Neural cell (in vitro differentiated cells): ENCODE data around the gene KLRD1. TPM values are rescaled to one million over a fixed set of nuclear protein-coding genes. Genes with fewer than 3 reads are reported as not detected.
"Not testable (repeated sequence)": the region's sequence is repeated elsewhere in the genome, so short reads cannot be mapped to it uniquely, and the experiment has no call there.

Experiments
- H2AFZ ChIP-seq: fragments of 200-600, 300-800 bp; sonication (generic), shearing (Covaris generic); 2 replicates; pipeline ENCODE4 v1.6.0; 2014; ENCODE audit warnings: low read depth, mild to moderate bottlenecking, antibody characterized with exemption, low read length, moderate library complexity
- H3F3A ChIP-seq: fragments of 200-600 bp; shearing (Covaris generic); 2 replicates; pipeline ENCODE4 v1.6.1; 2016; ENCODE audit warnings: mild to moderate bottlenecking, moderate library complexity, mixed read lengths, antibody characterized with exemption, low read length; ENCODE audit not compliant: insufficient read depth, poor library complexity, severe bottlenecking
- H3K27ac ChIP-seq: fragments of 200-600, 300-800 bp; sonication (generic), shearing (Covaris generic); 2 replicates; pipeline ENCODE4 v1.5.1; 2014; ENCODE audit warnings: mild to moderate bottlenecking, low read length, moderate library complexity
- H3K27me3 ChIP-seq: fragments of 300-800, 200-600 bp; sonication (generic), shearing (Covaris generic); 2 replicates; pipeline ENCODE4 v1.6.0; 2014; ENCODE audit warnings: mild to moderate bottlenecking, low read depth, low read length, moderate library complexity; ENCODE audit not compliant: insufficient read depth
- H3K36me3 ChIP-seq: fragments of 300-800, 200-600 bp; sonication (generic), shearing (Covaris generic); 2 replicates; pipeline ENCODE4 v1.5.1; 2014; ENCODE audit warnings: mild to moderate bottlenecking, antibody characterized with exemption, low read length, moderate library complexity; ENCODE audit not compliant: insufficient read depth
- H3K4me2 ChIP-seq: fragments of 300-800, 200-600 bp; sonication (generic), shearing (Covaris generic); 2 replicates; pipeline ENCODE4 v1.6.0; 2014; ENCODE audit warnings: mild to moderate bottlenecking, low read length
- H3K4me3 ChIP-seq: fragments of 300-800, 200-600 bp; sonication (generic), shearing (Covaris generic); 2 replicates; pipeline ENCODE4 v1.5.1; 2014; ENCODE audit warnings: mild to moderate bottlenecking, low read length, moderate library complexity
- H3K79me2 ChIP-seq: fragments of 200-600 bp; shearing (Covaris generic); replicated peaks from 2 replicates; pipeline ENCODE4 v1.6.0; 2014; ENCODE audit warnings: mild to moderate bottlenecking, low read length, moderate library complexity; ENCODE audit not compliant: insufficient read depth
- H3K9ac ChIP-seq: fragments of 300-800, 200-600 bp; sonication (generic), shearing (Covaris generic); 2 replicates; pipeline ENCODE4 v1.6.1; 2016; ENCODE audit warnings: mild to moderate bottlenecking, low read length, mixed read lengths
- H3K9me2 ChIP-seq: fragments of 200-600 bp; shearing (Covaris generic); 2 replicates; pipeline ENCODE4 v1.6.1; 2016; ENCODE audit warnings: mild to moderate bottlenecking, low read length, mixed read lengths; ENCODE audit not compliant: insufficient read depth
- H3K9me3 ChIP-seq: fragments of 200-600, 300-800 bp; sonication (generic), shearing (Covaris generic); 2 replicates; pipeline ENCODE4 v1.6.1; 2016; ENCODE audit warnings: mild to moderate bottlenecking, mixed run types, low read length, moderate library complexity, mixed read lengths
- H4K20me1 ChIP-seq: fragments of 200-600 bp; shearing (Covaris generic); 2 replicates; pipeline ENCODE4 v1.6.1; 2016; ENCODE audit warnings: mild to moderate bottlenecking, mixed run types; ENCODE audit not compliant: insufficient read depth
- EP300 ChIP-seq: fragments of 450-650 bp; conservative IDR thresholded peaks from 2 replicates; pipeline ENCODE4 v1.6.1; 2014; ENCODE audit warnings: antibody characterized with exemption, mild to moderate bottlenecking, moderate library complexity; ENCODE audit not compliant: poor library complexity, severe bottlenecking
- EZH2 ChIP-seq: fragments of 200-600, 300-800 bp; shearing (Covaris generic), sonication (generic); IDR thresholded peaks from 2 replicates; pipeline ENCODE4 v1.6.1; 2014; ENCODE audit warnings: antibody characterized with exemption, low read length, borderline replicate concordance, mild to moderate bottlenecking; ENCODE audit not compliant: insufficient read depth, poor library complexity, severe bottlenecking
- MXI1 ChIP-seq: fragments of 450-650 bp; conservative IDR thresholded peaks from 2 replicates; pipeline ENCODE4 v1.6.1; 2014; ENCODE audit warnings: antibody characterized with exemption, mild to moderate bottlenecking; ENCODE audit not compliant: poor library complexity, severe bottlenecking
- POLR2AphosphoS5 ChIP-seq: IDR thresholded peaks from 2 replicates; pipeline ENCODE4 v1.6.1; 2012
- RAD21 ChIP-seq: fragments of 450-650 bp; conservative IDR thresholded peaks from 2 replicates; pipeline ENCODE4 v1.6.1; 2014; ENCODE audit warnings: antibody characterized with exemption, mild to moderate bottlenecking, moderate library complexity
- SMC3 ChIP-seq: fragments of 450-650 bp; conservative IDR thresholded peaks from 2 replicates; pipeline ENCODE4 v1.6.1; 2014; ENCODE audit warnings: antibody characterized with exemption, mild to moderate bottlenecking, moderate library complexity; ENCODE audit not compliant: poor library complexity
- TAF1 ChIP-seq: IDR thresholded peaks from 2 replicates; pipeline ENCODE4 v1.6.1; 2012; ENCODE audit warnings: low read depth
- polyA plus RNA-seq: library from polyadenylated mRNA; depleted of rRNA; stranded (reverse); fragments of >200 nt; gene quantifications from 2 replicates; pipeline ENCODE4 v1.2.3, GENCODE V29; 2014
- TF ChIP-seq, protein P1 (sequence below): IDR thresholded peaks from 2 replicates; pipeline ENCODE4 v1.6.1; 2012; ENCODE audit warnings: borderline replicate concordance
- TF ChIP-seq, protein P2 (sequence below): fragments of 450-650 bp; IDR thresholded peaks from 2 replicates; pipeline ENCODE4 v1.5.1; 2014; ENCODE audit warnings: antibody characterized with exemption, mild to moderate bottlenecking, moderate library complexity; ENCODE audit not compliant: poor library complexity, severe bottlenecking

The KLRD1 gene
- polyA plus RNA-seq, 1 donor from 2014 or later: 0.52 TPM

DNA sequence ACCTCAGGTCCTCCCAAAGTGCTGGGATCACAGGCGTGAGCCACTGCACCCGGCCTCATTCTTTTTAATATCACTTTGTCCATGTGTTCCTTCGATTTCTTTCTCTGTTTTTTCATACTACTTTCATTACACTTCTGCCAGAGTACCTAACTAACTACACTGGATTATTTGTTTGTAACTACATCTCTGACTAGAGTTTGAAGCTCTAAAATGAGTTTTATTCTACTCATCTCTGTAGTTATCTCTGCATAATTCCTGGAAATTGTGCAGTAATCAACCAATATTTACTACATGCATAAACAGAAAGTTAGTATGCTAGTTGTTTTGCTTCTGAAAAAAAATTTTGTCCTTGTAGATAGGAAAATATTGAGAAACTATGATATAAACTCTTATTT lies 67.0 kb downstream of the KLRD1 start:
- TF ChIP-seq RAD21: no peak
- TF ChIP-seq, protein P1, sequence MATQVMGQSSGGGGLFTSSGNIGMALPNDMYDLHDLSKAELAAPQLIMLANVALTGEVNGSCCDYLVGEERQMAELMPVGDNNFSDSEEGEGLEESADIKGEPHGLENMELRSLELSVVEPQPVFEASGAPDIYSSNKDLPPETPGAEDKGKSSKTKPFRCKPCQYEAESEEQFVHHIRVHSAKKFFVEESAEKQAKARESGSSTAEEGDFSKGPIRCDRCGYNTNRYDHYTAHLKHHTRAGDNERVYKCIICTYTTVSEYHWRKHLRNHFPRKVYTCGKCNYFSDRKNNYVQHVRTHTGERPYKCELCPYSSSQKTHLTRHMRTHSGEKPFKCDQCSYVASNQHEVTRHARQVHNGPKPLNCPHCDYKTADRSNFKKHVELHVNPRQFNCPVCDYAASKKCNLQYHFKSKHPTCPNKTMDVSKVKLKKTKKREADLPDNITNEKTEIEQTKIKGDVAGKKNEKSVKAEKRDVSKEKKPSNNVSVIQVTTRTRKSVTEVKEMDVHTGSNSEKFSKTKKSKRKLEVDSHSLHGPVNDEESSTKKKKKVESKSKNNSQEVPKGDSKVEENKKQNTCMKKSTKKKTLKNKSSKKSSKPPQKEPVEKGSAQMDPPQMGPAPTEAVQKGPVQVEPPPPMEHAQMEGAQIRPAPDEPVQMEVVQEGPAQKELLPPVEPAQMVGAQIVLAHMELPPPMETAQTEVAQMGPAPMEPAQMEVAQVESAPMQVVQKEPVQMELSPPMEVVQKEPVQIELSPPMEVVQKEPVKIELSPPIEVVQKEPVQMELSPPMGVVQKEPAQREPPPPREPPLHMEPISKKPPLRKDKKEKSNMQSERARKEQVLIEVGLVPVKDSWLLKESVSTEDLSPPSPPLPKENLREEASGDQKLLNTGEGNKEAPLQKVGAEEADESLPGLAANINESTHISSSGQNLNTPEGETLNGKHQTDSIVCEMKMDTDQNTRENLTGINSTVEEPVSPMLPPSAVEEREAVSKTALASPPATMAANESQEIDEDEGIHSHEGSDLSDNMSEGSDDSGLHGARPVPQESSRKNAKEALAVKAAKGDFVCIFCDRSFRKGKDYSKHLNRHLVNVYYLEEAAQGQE: no peak
- TF ChIP-seq MXI1: no peak
- TF ChIP-seq TAF1: no peak
- TF ChIP-seq EP300: no peak
- TF ChIP-seq, protein P2, sequence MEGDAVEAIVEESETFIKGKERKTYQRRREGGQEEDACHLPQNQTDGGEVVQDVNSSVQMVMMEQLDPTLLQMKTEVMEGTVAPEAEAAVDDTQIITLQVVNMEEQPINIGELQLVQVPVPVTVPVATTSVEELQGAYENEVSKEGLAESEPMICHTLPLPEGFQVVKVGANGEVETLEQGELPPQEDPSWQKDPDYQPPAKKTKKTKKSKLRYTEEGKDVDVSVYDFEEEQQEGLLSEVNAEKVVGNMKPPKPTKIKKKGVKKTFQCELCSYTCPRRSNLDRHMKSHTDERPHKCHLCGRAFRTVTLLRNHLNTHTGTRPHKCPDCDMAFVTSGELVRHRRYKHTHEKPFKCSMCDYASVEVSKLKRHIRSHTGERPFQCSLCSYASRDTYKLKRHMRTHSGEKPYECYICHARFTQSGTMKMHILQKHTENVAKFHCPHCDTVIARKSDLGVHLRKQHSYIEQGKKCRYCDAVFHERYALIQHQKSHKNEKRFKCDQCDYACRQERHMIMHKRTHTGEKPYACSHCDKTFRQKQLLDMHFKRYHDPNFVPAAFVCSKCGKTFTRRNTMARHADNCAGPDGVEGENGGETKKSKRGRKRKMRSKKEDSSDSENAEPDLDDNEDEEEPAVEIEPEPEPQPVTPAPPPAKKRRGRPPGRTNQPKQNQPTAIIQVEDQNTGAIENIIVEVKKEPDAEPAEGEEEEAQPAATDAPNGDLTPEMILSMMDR: no peak
- TF ChIP-seq POLR2AphosphoS5: no peak
- no peak for TF ChIP-seq SMC3
- TF ChIP-seq EZH2: no peak
- Histone ChIP-seq H3K9me3 (no peaks in the 10 kb centered on the region), H3K27me3 (no peaks in the 10 kb centered on the region), H2AFZ (no peak overlapping the region), H3K9ac (no peak overlapping the region), H3K36me3 (no peaks in the 10 kb centered on the region), H3K27ac (no peak overlapping the region), H3K4me3 (no peak overlapping the region), H3F3A (no peaks in the 10 kb centered on the region), H3K9me2 (no peaks in the 10 kb centered on the region), H3K4me2 (no peak overlapping the region), H4K20me1 (no peaks in the 10 kb centered on the region), H3K79me2 (no peaks in the 10 kb centered on the region)

DNA sequence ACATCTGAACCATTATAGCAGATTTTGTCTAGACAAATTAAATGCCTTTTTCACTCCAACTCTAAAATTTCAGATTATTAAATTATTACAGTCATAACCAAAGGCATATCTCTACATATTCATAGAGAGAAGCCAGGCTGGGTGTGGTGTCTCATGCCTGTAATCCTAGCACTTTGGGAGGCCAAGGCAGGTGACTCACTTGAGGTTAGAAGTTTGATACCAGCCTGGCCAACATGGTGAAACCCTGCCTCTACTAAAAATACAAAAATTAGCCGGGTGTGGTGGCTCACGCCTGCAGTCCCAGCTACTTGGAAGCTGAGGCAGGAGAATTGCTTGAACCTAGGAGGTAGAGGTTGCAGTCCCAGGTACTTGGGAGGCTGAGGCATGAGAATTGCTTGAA lies 71.1 kb downstream of the KLRD1 start:
- H3K36me3 ChIP-seq, H3K9me3 ChIP-seq, H3K9ac ChIP-seq, H3K27me3 ChIP-seq, H3K9me2 ChIP-seq, H3F3A ChIP-seq, H3K4me3 ChIP-seq, H3K4me2 ChIP-seq, H3K27ac ChIP-seq, H4K20me1 ChIP-seq, H3K79me2 ChIP-seq, H2AFZ ChIP-seq: not testable (repeated sequence)

Other genes starting within 250 kb of the KLRD1 start
- not detected in 2 replicates for gene CLEC1A, start 208.9 kb upstream of the KLRD1 start, polyA plus RNA-seq
- not detected in 2 replicates for gene CLEC7A, start 177.7 kb upstream of the KLRD1 start, polyA plus RNA-seq
- not detected in 2 replicates for gene OLR1, start 135.7 kb upstream of the KLRD1 start, polyA plus RNA-seq
- not detected in 2 replicates for gene TMEM52B, start 128.8 kb upstream of the KLRD1 start, polyA plus RNA-seq
- 213 and 253 TPM in 2 replicates for gene GABARAPL1, start 95.0 kb upstream of the KLRD1 start, polyA plus RNA-seq
- 14.9 and 20.9 TPM in 2 replicates for gene KLRK1, start 82.2 kb downstream of the KLRD1 start, polyA plus RNA-seq
- 6.5 and 8.2 TPM in 2 replicates for gene KLRC4, start 101.9 kb downstream of the KLRD1 start, polyA plus RNA-seq
- 3.4 and 3.7 TPM in 2 replicates for gene KLRC3, start 112.7 kb downstream of the KLRD1 start, polyA plus RNA-seq
- gene KLRC2, start 128.1 kb downstream of the KLRD1 start, polyA plus RNA-seq: 3.7 and 6.6 TPM in 2 replicates
- gene KLRC1, start 145.5 kb downstream of the KLRD1 start, polyA plus RNA-seq: not detected in 2 replicates
- gene EIF2S3B, start 198.0 kb downstream of the KLRD1 start, polyA plus RNA-seq: 2.1 and 3.6 TPM in 2 replicates